GM12872 (cell line): Measurements from ENCODE around the gene MCTP2.

Experiments
- TF ChIP-seq, protein P1 (sequence below): IDR thresholded peaks from 3 replicates; pipeline ENCODE4 v1.5.1; 2011; ENCODE audit warnings: low read depth, mild to moderate bottlenecking, low read length, moderate library complexity; ENCODE audit not compliant: insufficient read depth

The MCTP2 gene

DNA sequence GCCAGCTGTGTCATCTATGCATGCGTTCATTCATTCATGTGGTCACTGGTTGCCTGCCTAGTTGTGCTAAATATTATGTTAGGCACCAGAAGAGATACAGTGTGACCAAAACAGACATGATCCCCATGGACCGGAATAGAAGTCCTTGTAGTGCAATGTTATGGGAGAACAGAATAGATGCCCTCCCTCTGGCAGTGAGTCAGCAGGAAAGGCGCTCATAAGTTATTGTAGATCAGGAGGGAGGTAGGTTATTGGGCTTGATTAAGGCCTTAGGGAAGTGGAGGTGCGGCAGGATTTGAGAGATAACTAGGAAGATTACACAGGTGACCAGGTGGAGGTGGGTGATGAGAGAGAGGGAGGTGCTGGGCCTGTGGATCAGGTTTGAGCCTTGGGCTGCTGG lies 5.2 kb downstream of the MCTP2 start:
- TF ChIP-seq, protein P1, sequence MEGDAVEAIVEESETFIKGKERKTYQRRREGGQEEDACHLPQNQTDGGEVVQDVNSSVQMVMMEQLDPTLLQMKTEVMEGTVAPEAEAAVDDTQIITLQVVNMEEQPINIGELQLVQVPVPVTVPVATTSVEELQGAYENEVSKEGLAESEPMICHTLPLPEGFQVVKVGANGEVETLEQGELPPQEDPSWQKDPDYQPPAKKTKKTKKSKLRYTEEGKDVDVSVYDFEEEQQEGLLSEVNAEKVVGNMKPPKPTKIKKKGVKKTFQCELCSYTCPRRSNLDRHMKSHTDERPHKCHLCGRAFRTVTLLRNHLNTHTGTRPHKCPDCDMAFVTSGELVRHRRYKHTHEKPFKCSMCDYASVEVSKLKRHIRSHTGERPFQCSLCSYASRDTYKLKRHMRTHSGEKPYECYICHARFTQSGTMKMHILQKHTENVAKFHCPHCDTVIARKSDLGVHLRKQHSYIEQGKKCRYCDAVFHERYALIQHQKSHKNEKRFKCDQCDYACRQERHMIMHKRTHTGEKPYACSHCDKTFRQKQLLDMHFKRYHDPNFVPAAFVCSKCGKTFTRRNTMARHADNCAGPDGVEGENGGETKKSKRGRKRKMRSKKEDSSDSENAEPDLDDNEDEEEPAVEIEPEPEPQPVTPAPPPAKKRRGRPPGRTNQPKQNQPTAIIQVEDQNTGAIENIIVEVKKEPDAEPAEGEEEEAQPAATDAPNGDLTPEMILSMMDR: no peak

GRCh38 chr15:94237903-94238302 lies 6.5 kb downstream of the MCTP2 start:
- TF ChIP-seq, protein P1: no peak

DNA sequence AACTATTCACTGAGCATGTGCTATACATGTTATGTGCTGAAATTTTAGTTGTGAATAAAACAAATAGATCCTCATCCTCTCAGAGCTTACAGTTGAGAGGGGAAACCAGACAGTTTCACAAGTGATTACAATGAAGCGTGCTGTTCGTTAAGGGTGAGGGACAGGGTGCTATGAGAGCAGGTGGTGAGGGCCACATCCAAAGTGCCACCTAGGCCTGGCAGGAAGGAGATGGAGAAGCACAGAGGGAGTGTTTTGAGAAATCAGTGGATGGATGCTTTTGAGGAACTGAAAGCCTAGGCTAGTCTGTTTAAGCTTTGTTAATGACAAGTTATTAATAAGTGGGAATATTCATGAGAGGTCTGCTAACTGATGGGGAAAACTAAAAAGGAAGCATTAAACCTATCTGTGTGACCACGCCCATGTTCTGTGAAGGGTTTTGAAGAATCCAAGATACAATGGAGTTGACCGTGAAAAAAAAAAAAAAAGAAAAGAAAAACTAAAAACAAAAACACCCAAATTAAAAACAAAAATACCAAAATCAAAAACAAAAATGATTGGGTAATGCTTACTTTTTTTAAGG lies 7.3 kb downstream of the MCTP2 start:
- TF ChIP-seq, protein P1: no peak

DNA sequence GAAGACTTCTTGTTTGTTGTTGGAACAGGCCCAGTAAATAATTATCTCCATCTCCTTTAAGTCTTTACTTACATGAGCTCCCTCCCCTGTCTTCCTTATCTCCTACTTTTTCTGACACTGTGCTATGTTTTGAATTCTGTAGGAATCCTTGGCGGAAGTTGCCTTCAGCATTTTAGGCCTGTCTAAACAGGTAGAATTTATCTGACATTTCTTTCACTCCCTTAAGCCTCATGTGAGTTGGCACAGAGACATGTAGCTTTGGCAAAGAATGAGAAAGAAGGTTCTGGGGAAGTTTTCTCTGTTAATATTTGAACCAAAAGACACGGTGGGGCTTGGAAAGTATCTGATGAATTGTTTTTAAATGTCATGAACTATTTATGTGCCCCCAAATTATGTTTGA lies 8.1 kb downstream of the MCTP2 start:
- TF ChIP-seq, protein P1: no peak

DNA sequence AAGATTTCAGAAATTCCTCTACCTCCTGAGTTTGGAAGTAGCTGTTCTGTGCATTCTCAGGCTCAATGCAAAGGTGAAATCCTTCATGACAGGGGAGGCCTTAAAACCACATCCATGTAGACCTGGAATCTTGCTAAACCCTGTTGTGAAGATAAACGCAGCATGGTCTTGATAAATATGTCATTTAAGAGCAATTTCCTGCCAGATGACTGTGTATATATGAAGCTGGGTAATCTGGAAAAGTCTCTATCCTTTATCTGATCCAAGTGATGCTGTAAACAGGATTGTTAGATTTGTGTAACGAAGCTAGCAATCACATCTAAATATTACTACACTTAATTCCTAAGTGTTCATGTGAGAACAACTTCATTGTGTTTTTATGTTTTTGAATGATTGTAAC lies 9.1 kb downstream of the MCTP2 start:
- TF ChIP-seq, protein P1: no peak

DNA sequence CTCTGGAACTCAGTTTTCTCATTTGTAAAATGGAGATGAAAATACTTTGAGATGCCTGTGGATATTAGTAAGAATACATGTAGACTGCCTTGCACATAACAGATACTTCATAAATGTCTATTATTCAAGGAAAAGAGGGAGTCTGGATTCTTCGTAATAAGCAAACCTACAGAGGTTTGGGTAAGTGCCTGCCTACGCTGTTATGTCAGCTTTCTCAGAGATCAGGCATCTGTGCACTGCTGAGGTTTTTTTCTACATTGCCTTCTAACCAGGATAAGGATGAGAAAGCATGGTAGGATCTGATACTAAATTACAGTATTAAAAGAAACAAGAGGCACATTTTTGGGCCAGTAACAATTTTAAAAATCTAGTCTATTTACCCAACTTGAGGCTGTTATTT lies 10.9 kb downstream of the MCTP2 start:
- TF ChIP-seq, protein P1: no peak

- TF ChIP-seq, protein P1: no peak
Measured at GRCh38 chr15:94243418-94243817, 12.1 kb downstream of the MCTP2 start.
